Measurements from ENCODE around the gene IQCN. TPM values are rescaled to one million over a fixed set of nuclear protein-coding genes. Genes with fewer than 3 reads are reported as not detected.

Gene IQCN
- total and polyA plus RNA-seq, 2 of the 4 experiments (the other 2 are of a cell fraction), result 0.18 to 0.67 TPM

- Histone ChIP-seq H3K79me1 (ENCODE audit: low read depth in 1 of 2, low read length in 2 of 2) (peaks cover 0 to 4% of the 10 kb centered on the region in 2 experiments; a peak in 1 of 4 replicates), H3K9me1 (ENCODE audit: insufficient read depth, low read length) (0 out of 2 replicates have a peak, but pooled peaks cover 4% of the 10 kb centered on the region), H4K8ac (ENCODE audit: low read depth in 2 of 2, low read length in 2 of 2) (peak overlapping the region; percentile 98 to 100; a peak in 3 of 4 replicates), H3K9ac (ENCODE audit: low read depth, low read length) (no peak overlapping the region), H4K20me1 (ENCODE audit: insufficient read depth, low read length) (no peaks in the 10 kb centered on the region), H3K4me2 (ENCODE audit: low read depth, low read length) (no peak overlapping the region), H3K4ac (ENCODE audit: low read depth, low read length) (peak overlapping the region; percentile 81), H3K18ac (ENCODE audit: low read depth, low read length) (peak overlapping the region; percentile 7; the same call in 1 of the 2 replicates), H4K91ac (ENCODE audit: insufficient read depth, low read depth, low read length) (peak overlapping the region; percentile 94), H2BK120ac (ENCODE audit: low read depth, low read length) (peak overlapping the region; percentile 94), H3K9me3 (ENCODE audit: control insufficient read depth, insufficient read depth, low read length) (no peaks in the 10 kb centered on the region), H2BK15ac (ENCODE audit: low read depth, low read length) (peak overlapping the region; percentile 92; the same call in 2 of the 3 replicates), H4K5ac (ENCODE audit: low read depth, low read length) (peak overlapping the region; percentile 72), H2BK5ac (ENCODE audit: low read depth, low read length, poor library complexity, severe bottlenecking) (peak overlapping the region; percentile 30), H2AFZ (replicated peaks; ENCODE audit: low read length, poor library complexity) (peak overlapping the region; percentile 76), H3K27ac (ENCODE audit: insufficient read depth, low read length) (peak overlapping the region; percentile 92), H2AK9ac (replicated peaks; ENCODE audit: low read depth, low read length, poor library complexity) (peak overlapping the region; percentile 84), H3K56ac (ENCODE audit: extremely low read depth, insufficient read depth, low read length) (no peak overlapping the region), H3K27me3 (ENCODE audit: control insufficient read depth, insufficient read depth, low read length) (no peaks in the 10 kb centered on the region), H2BK20ac (ENCODE audit: low read depth, low read length) (peak overlapping the region; percentile 63; the same call in 1 of the 2 replicates), H3K4me3 (ENCODE audit: insufficient read depth, low read depth, low read length) (no peak overlapping the region), H3K4me1 (ENCODE audit: control insufficient read depth, insufficient read depth, low read length) (peaks cover 28% of the 10 kb centered on the region), H2AK5ac (ENCODE audit: low read depth, low read length) (peak overlapping the region; percentile 96), H3K23ac (ENCODE audit: low read depth, low read length) (0 out of 2 replicates have a peak overlapping the region, but pooled peaks have one; percentile 26), H3K14ac (replicated peaks; ENCODE audit: low read depth, low read length) (peak overlapping the region; percentile 41; the same call in 1 of the 2 replicates), H3K36me3 (ENCODE audit: control insufficient read depth, insufficient read depth, low read length) (no peaks in the 10 kb centered on the region)
- POLR2A ChIA-PET (ENCODE audit: unreplicated experiment), result interaction anchor here (2.4 kb wide), 1 partner anchor 12 kb away, joined by 17 read pairs; the partner anchor contains the start of gene JUND
- no peak for TF ChIP-seq USF2 (IDR thresholded peaks at IDR 0.05; ENCODE audit: low read depth, low read length)
- peak; percentile 9; the same call in 1 of the 2 replicates for TF ChIP-seq BHLHE40 (IDR thresholded peaks at IDR 0.05; ENCODE audit: low read depth, low read length)
- ATAC-seq (ENCODE audit: low read depth) (no peak), DNase-seq (no peak)
- CTCF ChIA-PET, result interaction anchor here (1.0 to 3.0 kb wide), 2 partner anchors 15 to 46 kb away, joined by 5 to 23 read pairs; no protein-coding TSS in a partner anchor
- intact Hi-C loops (cut with micrococcal nuclease) (no loop called here), dilution Hi-C loops (cut with HindIII; ENCODE audit: low sequenced_read_pairs, unreplicated experiment) (no loop called here), in situ Hi-C loops (cut with MboI; ENCODE audit: low sequenced_read_pairs) (no loop called here)
- no TSS peak for BruUV-seq (replicated peaks)
- 88% methylated on average over 4 of the region's 18 CpGs; no CpG with 5 or more reads in 1 of the 2 experiments for WGBS, 2 experiments (ENCODE audit: extremely low coverage in 2 of 2, insufficient read length in 1 of 2)
Observed at GRCh38 chr19:18293642-18294466, 19.6 kb upstream of the IQCN start.

Measured in IMR-90 (cell line).